ENCODE results near the gene ZDHHC12.

ZDHHC12 gene

GRCh38 chr9:128729766-128730517, 6.0 kb upstream of the ZDHHC12 start:
- DNase-seq (ENCODE audit: low spot score) = peak; percentile 41

GRCh38 chr9:128729302-128729701, 5.4 kb upstream of the ZDHHC12 start:
- peak; percentile 45 for DNase-seq (ENCODE audit: low spot score)

GRCh38 chr9:128728298-128728697, 4.4 kb upstream of the ZDHHC12 start:
- no peak for DNase-seq (ENCODE audit: low spot score)

GRCh38 chr9:128727640-128728248, 3.8 kb upstream of the ZDHHC12 start:
- DNase-seq (ENCODE audit: low spot score) = no peak

GRCh38 chr9:128724744-128725211, 851 bp upstream of the ZDHHC12 start:
- DNase-seq (ENCODE audit: low spot score) = peak; percentile 96

GRCh38 chr9:128723352-128723865, 518 bp downstream of the ZDHHC12 start:
- DNase-seq (ENCODE audit: low spot score) = peak; percentile 35

GRCh38 chr9:128722380-128723351, 1.3 kb downstream of the ZDHHC12 start:
- DNase-seq (ENCODE audit: low spot score) = no peak

- no peak for DNase-seq (ENCODE audit: low spot score)
Observed at GRCh38 chr9:128721487-128722010, 2.4 kb downstream of the ZDHHC12 start.

GRCh38 chr9:128720841-128721486, 3.0 kb downstream of the ZDHHC12 start:
- no peak for DNase-seq (ENCODE audit: low spot score)

- DNase-seq (ENCODE audit: low spot score) = no peak
Observed at GRCh38 chr9:128719919-128720605, 3.9 kb downstream of the ZDHHC12 start.

- DNase-seq (ENCODE audit: low spot score) = no peak
Observed at GRCh38 chr9:128718475-128718874, 5.5 kb downstream of the ZDHHC12 start.

- no peak for DNase-seq (ENCODE audit: low spot score)
Observed at GRCh38 chr9:128718047-128718446, 5.9 kb downstream of the ZDHHC12 start.

GRCh38 chr9:128716581-128717254, 7.2 kb downstream of the ZDHHC12 start:
- no peak for DNase-seq (ENCODE audit: low spot score)

- DNase-seq (ENCODE audit: low spot score) = no peak
Observed at GRCh38 chr9:128715436-128715750, 8.5 kb downstream of the ZDHHC12 start.

- DNase-seq (ENCODE audit: low spot score) = no peak
Observed at GRCh38 chr9:128714586-128715435, 9.1 kb downstream of the ZDHHC12 start.

GRCh38 chr9:128713941-128714573, 9.9 kb downstream of the ZDHHC12 start:
- DNase-seq (ENCODE audit: low spot score) = no peak

- DNase-seq (ENCODE audit: low spot score) = no peak
Observed at GRCh38 chr9:128713411-128713780, 10.5 kb downstream of the ZDHHC12 start.

- DNase-seq (ENCODE audit: low spot score) = no peak
Observed at GRCh38 chr9:128712451-128713410, 11.2 kb downstream of the ZDHHC12 start.

All from cerebellar cortex (tissue), 1 donor.